Fibroblast of lung (primary cell): ENCODE measurements around the gene MCM10.
"Not testable (repeated sequence)": the region's sequence is repeated elsewhere in the genome, so short reads cannot be mapped to it uniquely, and the experiment has no call there.

Source experiments
- EZH2 ChIP-seq: IDR thresholded peaks from 2 replicates; pipeline ENCODE4 v1.5.1; 2012; ENCODE audit warnings: low read length, control low read depth, mild to moderate bottlenecking; ENCODE audit errors: missing control alignments
- TF ChIP-seq, protein P1 (sequence below), 2 donors: IDR thresholded peaks in 1 of 2; conservative IDR thresholded peaks in 1 of 2; 1 replicate in 1 of 2; 2 replicates in 1 of 2; pipeline ENCODE4 v1.5.1; 2011 to 2012; ENCODE audit warnings: low read length in 2 of 2, control low read depth in 1 of 2, inconsistent platforms in 1 of 2, low read depth in 1 of 2, mild to moderate bottlenecking in 1 of 2

DNA sequence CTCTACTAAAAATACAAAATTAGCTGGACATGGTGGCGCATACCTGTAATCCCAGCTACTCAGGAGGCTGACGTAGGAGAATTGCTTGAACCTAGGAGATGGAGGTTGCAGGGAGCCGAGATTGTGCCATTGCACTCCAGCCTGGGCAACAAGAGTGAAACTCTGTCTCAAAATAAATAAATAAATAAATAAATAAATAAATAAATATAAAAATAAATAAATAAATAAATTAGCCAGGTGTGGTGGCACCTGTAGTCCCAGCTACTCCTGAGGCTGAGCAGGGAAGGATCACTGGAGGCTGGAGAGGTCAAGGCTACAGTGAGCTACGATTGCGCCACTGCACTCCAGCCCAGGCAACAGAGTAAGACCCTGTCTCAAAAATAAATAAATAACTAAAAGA is 80.9 kb downstream of the MCM10 start:
- TF ChIP-seq, protein P1, sequence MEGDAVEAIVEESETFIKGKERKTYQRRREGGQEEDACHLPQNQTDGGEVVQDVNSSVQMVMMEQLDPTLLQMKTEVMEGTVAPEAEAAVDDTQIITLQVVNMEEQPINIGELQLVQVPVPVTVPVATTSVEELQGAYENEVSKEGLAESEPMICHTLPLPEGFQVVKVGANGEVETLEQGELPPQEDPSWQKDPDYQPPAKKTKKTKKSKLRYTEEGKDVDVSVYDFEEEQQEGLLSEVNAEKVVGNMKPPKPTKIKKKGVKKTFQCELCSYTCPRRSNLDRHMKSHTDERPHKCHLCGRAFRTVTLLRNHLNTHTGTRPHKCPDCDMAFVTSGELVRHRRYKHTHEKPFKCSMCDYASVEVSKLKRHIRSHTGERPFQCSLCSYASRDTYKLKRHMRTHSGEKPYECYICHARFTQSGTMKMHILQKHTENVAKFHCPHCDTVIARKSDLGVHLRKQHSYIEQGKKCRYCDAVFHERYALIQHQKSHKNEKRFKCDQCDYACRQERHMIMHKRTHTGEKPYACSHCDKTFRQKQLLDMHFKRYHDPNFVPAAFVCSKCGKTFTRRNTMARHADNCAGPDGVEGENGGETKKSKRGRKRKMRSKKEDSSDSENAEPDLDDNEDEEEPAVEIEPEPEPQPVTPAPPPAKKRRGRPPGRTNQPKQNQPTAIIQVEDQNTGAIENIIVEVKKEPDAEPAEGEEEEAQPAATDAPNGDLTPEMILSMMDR (conservative IDR thresholded peaks at IDR 0.05 in 1 of 2, IDR thresholded peaks at IDR 0.05 in 1 of 2; ENCODE audit: low read depth in 1 of 2, low read length in 2 of 2) = not testable (repeated sequence)
- TF ChIP-seq EZH2 = not testable (repeated sequence)
